ENCODE data around the gene MYH7.
"Not testable (repeated sequence)": the region's sequence is repeated elsewhere in the genome, so short reads cannot be mapped to it uniquely, and the experiment has no call there.

Gene MYH7

GRCh38 chr14:23406725-23407355 is 28.6 kb downstream of the MYH7 start:
- DNase-seq: no peak

GRCh38 chr14:23406244-23406643 is 29.2 kb downstream of the MYH7 start:
- DNase-seq: peak; percentile 43

- no peak for DNase-seq
These were observed 29.9 kb downstream of the MYH7 start for GRCh38 chr14:23405516-23406025.

- no peak for DNase-seq
These were observed 30.4 kb downstream of the MYH7 start for GRCh38 chr14:23405096-23405495.

- no peak for DNase-seq
These were observed 31.0 kb downstream of the MYH7 start for GRCh38 chr14:23404331-23404900.

- DNase-seq: no peak
These were observed 31.6 kb downstream of the MYH7 start for GRCh38 chr14:23403908-23404307.

- no peak for DNase-seq
These were observed 32.4 kb downstream of the MYH7 start for GRCh38 chr14:23403139-23403438.

- DNase-seq: no peak
These were observed 32.9 kb downstream of the MYH7 start for GRCh38 chr14:23402296-23403138.

- DNase-seq: no peak
These were observed 34.2 kb downstream of the MYH7 start for GRCh38 chr14:23401291-23401690.

- not testable (repeated sequence) for DNase-seq
These were observed 34.8 kb downstream of the MYH7 start for GRCh38 chr14:23400496-23401149.

GRCh38 chr14:23399591-23399990 is 35.9 kb downstream of the MYH7 start:
- DNase-seq: peak; percentile 60

- peak; percentile 75 for DNase-seq
These were observed 36.3 kb downstream of the MYH7 start for GRCh38 chr14:23399136-23399535.

- peak; percentile 100 for DNase-seq
These were observed 37.1 kb downstream of the MYH7 start for GRCh38 chr14:23398348-23398747.

- DNase-seq: no peak
These were observed 38.6 kb downstream of the MYH7 start for GRCh38 chr14:23396781-23397407.

- DNase-seq: no peak
These were observed 39.3 kb downstream of the MYH7 start for GRCh38 chr14:23396126-23396525.

- DNase-seq: no peak
These were observed 42.8 kb downstream of the MYH7 start for GRCh38 chr14:23392613-23393012.

- DNase-seq: not testable (repeated sequence)
These were observed 45.6 kb downstream of the MYH7 start for GRCh38 chr14:23389871-23390270.

- DNase-seq: no peak
These were observed 46.1 kb downstream of the MYH7 start for GRCh38 chr14:23389396-23389795.

GRCh38 chr14:23388996-23389395 is 46.5 kb downstream of the MYH7 start:
- DNase-seq: no peak

GRCh38 chr14:23387916-23388882 is 47.3 kb downstream of the MYH7 start:
- no peak for DNase-seq

GRCh38 chr14:23386999-23387398 is 48.5 kb downstream of the MYH7 start:
- no peak for DNase-seq

GRCh38 chr14:23386266-23386657 is 49.2 kb downstream of the MYH7 start:
- DNase-seq: not testable (repeated sequence)

Measured in NCI-H2029 (cell line).